ENCODE measurements around the gene CASZ1. TPM values are rescaled to one million over a fixed set of nuclear protein-coding genes. Genes with fewer than 3 reads are reported as not detected.

Gene CASZ1
- total and polyA plus RNA-seq, 10 donors = 0.73 to 14.5 (median 9.1) TPM

- H3K36me3 ChIP-seq = no peaks in the 10 kb centered on the region
- no peaks in the 10 kb centered on the region for H3K9me3 ChIP-seq
- TF ChIP-seq CTCF (IDR thresholded peaks at IDR 0.05 in 8 of 11, conservative IDR thresholded peaks at IDR 0.05 in 3 of 11) (no peak), POLR2A (IDR thresholded peaks at IDR 0.05) (no peak), POLR2AphosphoS5 (IDR thresholded peaks at IDR 0.05) (no peak)
- WGBS, 5 donors = 62 to 74% (median 67%) methylated on average over 12 of the region's 12 CpGs
- H3K27me3 ChIP-seq (replicated peaks in 1 of 7) = peaks cover 0 to 20% (median 0%) of the 10 kb centered on the region in 7 donors
- H3K27ac ChIP-seq = no peak overlapping the region
- H3K4me1 ChIP-seq = peaks cover 0 to 4% (median 0%) of the 10 kb centered on the region in 6 donors
- no peak for DNase-seq
- H3K4me3 ChIP-seq = no peak overlapping the region
- intact Hi-C loops (cut with DNase I; ENCODE audit: low total_unique reads) = no loop called here
Observed at GRCh38 chr1:10724052-10724494, 72.4 kb downstream of the CASZ1 start.

GRCh38 chr1:10723317-10723716, 73.1 kb downstream of the CASZ1 start:
- Histone ChIP-seq H3K36me3 (no peaks in the 10 kb centered on the region), H3K27me3 (replicated peaks in 1 of 7) (peaks cover 0 to 20% (median 0%) of the 10 kb centered on the region in 7 donors), H3K9me3 (no peaks in the 10 kb centered on the region), H3K4me3 (no peak overlapping the region), H3K27ac (no peak overlapping the region), H3K4me1 (peaks cover 0 to 4% (median 0%) of the 10 kb centered on the region in 6 donors)
- 83 to 93% (median 88%) methylated on average over 4 of the region's 4 CpGs for WGBS, 5 donors
- TF ChIP-seq CTCF (IDR thresholded peaks at IDR 0.05 in 8 of 11, conservative IDR thresholded peaks at IDR 0.05 in 3 of 11) (no peak), POLR2AphosphoS5 (IDR thresholded peaks at IDR 0.05) (no peak)
- DNase-seq = no peak
- intact Hi-C loops (cut with DNase I; ENCODE audit: low total_unique reads) = no loop called here

- 86 to 95% (median 93%) methylated on average over 16 of the region's 16 CpGs for WGBS, 5 donors
- no peaks in the 10 kb centered on the region for H3K36me3 ChIP-seq
- DNase-seq = no peak
- H3K9me3 ChIP-seq = no peaks in the 10 kb centered on the region
- no peak overlapping the region for H3K4me3 ChIP-seq
- H3K27me3 ChIP-seq (replicated peaks in 1 of 7) = peaks cover 0 to 24% (median 0%) of the 10 kb centered on the region in 7 donors
- no peak for TF ChIP-seq POLR2A (IDR thresholded peaks at IDR 0.05)
- no peak for TF ChIP-seq POLR2AphosphoS5 (IDR thresholded peaks at IDR 0.05)
- TF ChIP-seq CTCF (IDR thresholded peaks at IDR 0.05 in 8 of 11, conservative IDR thresholded peaks at IDR 0.05 in 3 of 11) = no peak
- no peak overlapping the region for H3K27ac ChIP-seq
- H3K4me1 ChIP-seq = peaks cover 0 to 4% (median 0%) of the 10 kb centered on the region in 6 donors
- intact Hi-C loops (cut with DNase I; ENCODE audit: low total_unique reads) = no loop called here
Observed at GRCh38 chr1:10722803-10723202, 73.6 kb downstream of the CASZ1 start.

- no peak overlapping the region for H3K27ac ChIP-seq
Observed at GRCh38 chr1:10721381-10722321, 74.8 kb downstream of the CASZ1 start.

More at GRCh38 chr1:10721381-10722321, 74.8 kb downstream of the CASZ1 start:
- no peaks in the 10 kb centered on the region for H3K36me3 ChIP-seq
- H3K4me3 ChIP-seq = no peak overlapping the region
- no peak for DNase-seq
- peaks cover 0 to 30% (median 0%) of the 10 kb centered on the region in 7 donors for H3K27me3 ChIP-seq (replicated peaks in 1 of 7)
- 67 to 76% (median 72%) methylated on average over 23 to 26 of the region's 26 CpGs for WGBS, 5 donors
- TF ChIP-seq CTCF (IDR thresholded peaks at IDR 0.05 in 8 of 11, conservative IDR thresholded peaks at IDR 0.05 in 3 of 11) = no peak
- TF ChIP-seq POLR2AphosphoS5 (IDR thresholded peaks at IDR 0.05) = no peak
- no peak for TF ChIP-seq POLR2A (IDR thresholded peaks at IDR 0.05)
- peaks cover 0 to 8% (median 2%) of the 10 kb centered on the region in 6 donors for H3K4me1 ChIP-seq
- intact Hi-C loops (cut with DNase I; ENCODE audit: low total_unique reads) = no loop called here
- no peaks in the 10 kb centered on the region for H3K9me3 ChIP-seq

All from spleen (tissue), 11 donors.